EH (cell line): ENCODE measurements around the gene PROM1.

Experiments used
- DNase-seq: peaks from one replicate; pipeline ENCODE4 v3.0.0-alpha.2; 2015; ENCODE audit warnings: low read depth

PROM1 gene

DNA sequence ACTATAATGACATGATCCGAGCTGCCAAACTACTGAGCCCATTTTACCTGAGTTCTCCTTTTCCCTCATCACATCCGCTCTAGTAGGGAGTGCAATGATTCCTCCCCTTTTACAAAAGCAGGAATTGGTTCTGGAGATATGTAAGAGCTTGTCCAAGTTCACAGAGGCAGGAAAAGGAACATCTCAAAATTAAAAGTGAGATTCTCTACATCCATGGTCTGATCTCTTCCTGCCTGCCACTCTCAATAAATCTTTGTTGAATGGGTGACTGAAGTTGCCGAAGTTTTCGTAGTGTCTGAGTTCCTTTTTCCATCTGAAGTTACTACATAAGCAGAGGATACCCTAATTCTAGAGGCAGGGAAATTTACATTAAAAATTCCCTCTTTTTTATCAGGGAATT is 145.2 kb downstream of the PROM1 start, which contains the start of gene FGFBP1:
FGFBP1 (minus strand) TSS at position 101 of the 400 bp plus-strand sequence. CDS start 2,108 bp downstream, outside the sequence.
- DNase-seq, result no peak

DNA sequence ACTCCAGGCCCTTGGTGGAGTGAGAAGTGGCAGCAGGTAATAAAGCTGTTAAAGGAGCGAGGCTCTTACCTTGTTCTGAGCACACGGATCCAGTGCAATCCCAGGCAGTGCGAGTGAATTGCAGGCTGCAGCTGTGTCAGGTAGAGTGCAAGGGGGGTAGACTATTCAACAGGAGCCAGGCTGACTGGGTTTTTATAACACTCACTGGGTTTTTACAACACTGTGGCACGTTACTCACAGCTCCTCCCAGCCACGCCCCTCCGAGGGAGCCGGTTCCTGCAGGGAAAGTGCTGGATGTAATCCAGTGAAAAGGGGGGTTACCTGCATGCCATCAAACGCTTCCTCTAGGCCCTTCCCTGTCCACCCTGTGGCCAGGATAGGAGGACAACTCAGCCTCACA is 145.6 kb downstream of the PROM1 start:
- DNase-seq, result no peak

DNA sequence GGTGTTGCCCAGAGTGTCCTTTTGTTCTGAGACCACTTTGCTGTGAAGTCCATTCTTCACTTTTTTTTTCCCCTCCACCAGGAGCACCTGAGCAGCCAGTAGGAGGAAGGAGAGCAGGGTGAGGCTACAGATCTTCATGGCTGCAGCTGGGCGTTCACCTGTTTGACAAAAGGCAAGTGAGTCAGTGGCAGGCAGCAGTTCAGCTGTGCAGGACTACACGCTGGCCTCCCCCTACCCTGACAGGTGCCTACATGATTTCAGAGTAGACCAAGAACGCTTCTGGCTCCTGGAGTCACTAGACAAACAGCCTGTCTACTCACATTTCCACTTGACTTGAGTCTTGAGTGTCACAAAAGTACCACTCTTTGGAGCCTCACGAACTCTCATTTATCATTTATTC is 147.3 kb downstream of the PROM1 start:
- DNase-seq, result no peak

GRCh38 chr4:15935504-15936402 is 148.1 kb downstream of the PROM1 start:
- no peak for DNase-seq

DNA sequence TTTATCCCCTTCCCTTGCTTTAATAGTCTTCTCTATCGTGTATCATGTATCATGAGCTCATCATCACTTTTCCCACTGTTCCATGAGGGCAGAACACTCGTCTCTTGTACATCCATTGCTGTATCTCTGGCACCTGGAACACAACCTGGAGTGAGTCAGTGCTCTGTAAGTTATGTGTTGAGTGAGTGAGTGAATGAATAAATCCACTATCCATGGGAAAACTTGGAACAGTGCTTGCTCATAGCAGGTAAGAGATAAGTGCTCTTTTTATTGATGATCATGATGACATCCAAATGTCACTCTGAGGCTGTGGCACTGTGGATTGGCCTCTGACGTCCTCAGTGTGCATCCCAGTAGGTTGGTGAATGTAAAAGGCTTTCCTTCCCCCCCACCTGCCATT is 149.6 kb downstream of the PROM1 start:
- no peak for DNase-seq

DNA sequence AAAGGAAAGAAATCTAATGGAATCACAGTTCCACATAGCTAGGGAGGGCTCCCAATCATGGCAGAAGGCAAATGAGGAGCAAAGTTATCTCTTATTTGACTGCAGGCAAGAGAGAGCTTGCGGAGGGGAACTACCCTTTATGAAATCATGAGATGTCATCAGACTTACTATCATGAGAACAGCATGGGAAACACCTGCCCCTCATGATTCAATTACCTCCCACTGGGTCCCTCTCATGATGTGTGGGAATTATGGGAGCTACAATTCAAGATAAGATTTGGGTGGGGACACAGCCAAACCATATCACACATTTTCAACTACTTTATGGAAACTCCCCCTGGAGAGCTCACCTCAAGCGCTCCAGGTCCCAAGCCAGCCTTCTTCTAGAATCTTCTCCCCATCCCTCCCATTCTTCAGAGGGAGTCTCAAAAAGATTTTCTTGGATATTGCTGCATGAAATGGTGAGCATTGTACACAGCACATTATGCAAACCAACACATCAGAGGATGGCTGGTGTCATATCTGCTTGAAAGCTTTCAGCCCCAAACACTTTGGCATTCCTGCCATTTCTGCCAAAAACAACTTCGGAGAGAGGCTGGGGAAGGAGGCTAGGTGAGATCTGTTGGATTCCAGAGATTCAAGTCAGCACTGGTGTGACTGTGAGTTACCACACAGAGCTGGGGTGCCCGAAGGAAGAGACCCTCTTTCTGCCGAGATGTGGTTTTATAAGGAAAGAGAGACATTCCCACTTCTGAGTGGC is 152.2 kb downstream of the PROM1 start:
- DNase-seq, result no peak

GRCh38 chr4:15930314-15930713 is 153.5 kb downstream of the PROM1 start:
- DNase-seq, result no peak

DNA sequence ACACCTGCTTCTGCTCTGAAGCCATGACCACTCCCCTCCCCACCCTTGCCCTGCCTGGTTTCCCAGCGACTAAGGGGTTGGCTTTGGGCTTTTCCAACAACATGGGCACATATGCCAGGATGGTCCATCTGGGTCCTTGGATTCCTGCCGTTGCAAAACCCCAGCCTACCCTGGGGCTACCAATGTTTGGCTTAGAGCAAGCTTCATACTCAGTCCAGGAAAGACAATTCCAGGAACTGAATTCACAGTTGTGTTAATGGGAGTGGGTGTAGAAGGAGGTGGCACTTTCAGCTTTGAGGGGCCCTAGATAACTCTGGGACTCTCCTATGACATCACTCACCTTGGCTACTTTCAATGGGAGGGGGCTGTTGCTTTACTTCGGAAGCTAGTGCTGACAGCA is 154.3 kb downstream of the PROM1 start:
- no peak for DNase-seq

GRCh38 chr4:15928883-15929282 is 154.9 kb downstream of the PROM1 start:
- DNase-seq, result no peak

DNA sequence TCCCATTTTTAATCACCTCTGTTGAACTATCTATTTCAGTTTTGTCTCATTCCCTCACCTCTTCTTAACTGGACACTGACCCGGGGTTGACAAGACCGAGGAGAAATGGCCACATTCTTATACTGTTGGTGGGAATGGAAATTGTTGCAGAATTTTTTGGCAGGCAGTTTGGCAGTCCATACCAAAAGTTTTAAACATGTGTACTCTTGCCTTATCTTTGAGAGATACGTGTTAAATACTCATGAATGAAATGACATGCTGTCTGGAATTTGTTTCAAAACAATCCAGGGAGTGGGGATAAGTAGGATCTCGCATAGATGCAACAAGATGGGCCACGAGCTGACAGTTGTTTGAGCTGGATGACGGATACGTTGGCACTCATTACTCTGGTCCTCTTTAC is 157.3 kb downstream of the PROM1 start:
- no peak for DNase-seq

DNA sequence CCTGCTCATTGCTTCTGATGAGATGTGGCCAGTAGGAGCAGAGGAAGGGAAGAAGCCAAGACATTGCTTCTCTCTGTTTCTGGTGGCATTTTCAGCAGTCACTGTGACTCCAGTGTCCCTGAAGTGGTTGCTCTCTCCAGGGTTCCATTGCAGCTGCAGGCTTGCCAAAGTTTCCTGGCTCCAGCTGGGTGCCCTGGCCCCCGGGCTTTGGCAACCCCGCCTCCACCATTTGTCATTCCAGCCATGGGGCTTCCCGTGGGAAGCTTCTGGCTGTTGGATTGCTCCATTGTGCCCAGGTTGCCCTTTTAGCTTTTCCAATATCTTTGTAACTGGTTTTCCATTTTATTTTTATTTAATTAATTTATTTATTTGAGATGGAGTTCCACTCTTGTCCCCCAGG is 158.0 kb downstream of the PROM1 start:
- DNase-seq, result no peak

DNA sequence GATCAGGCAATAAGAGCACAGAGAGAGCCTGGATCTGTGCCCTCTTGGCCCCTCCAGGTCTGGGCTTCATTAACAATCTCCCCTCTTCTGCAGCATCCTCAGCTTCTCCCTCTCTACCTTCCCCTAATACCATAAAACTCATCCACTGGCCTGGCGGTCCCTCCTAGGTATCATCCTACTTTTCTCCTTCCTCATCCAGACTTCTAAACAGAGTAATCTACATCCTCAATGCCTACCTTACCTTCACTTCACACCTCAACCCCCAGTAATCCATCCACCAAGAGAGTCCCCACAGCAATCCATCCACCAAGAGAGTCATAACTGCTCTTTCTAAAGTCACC is 162.3 kb downstream of the PROM1 start:
- DNase-seq, result no peak

GRCh38 chr4:15920723-15921591 is 162.9 kb downstream of the PROM1 start:
- peak; percentile 97 for DNase-seq

DNA sequence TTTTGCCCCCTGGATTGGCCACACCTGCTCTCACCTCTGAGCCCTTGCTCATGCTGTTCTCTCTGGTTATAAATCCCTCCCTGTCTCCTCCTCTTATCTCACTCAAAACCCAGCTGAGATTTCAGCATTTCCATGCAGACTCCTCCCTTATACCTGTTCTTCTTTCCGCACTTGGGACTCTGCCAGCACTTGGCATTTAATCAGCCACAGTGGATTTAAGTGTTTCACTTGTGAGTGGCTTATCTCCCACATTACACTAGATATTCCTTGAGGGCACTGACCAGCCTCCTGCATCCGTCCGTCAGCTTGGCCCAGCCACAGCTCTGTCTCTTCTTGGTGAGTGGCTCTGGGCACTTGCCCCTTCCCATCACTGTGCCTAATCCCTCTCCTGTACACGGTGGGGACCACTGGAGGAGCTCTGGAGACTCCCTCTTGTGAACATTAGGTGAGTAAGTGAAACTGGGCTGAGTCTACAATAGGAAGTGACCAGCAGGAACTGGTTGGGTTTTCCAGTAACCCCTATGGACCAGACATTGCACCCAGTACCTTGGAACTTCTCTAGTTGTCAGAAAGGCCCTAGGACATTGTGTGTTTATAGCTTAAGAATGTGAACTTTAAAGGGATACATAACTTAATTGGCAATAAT is 165.2 kb downstream of the PROM1 start:
- DNase-seq, result no peak
